H9 (cell line): ENCODE results near the gene TSPAN5. TPM values are rescaled to one million over a fixed set of nuclear protein-coding genes. Genes with fewer than 3 reads are reported as not detected.

Experiments used
- DNase-seq: peaks from one replicate; pipeline ENCODE4 v3.0.0-alpha.2; 2017
- H2AFZ ChIP-seq: one replicate; pipeline ENCODE4 v1.6.1; 2013; ENCODE audit warnings: mild to moderate bottlenecking, low read length, control low read depth, moderate library complexity
- H2AK5ac ChIP-seq: 2 replicates; pipeline ENCODE4 v1.6.1; 2013; ENCODE audit warnings: low read length, control low read depth, mixed read lengths; ENCODE audit not compliant: insufficient read length
- H2BK120ac ChIP-seq: one replicate; pipeline ENCODE4 v1.6.1; 2013; ENCODE audit warnings: low read depth, mild to moderate bottlenecking, low read length, control low read depth, inconsistent platforms; ENCODE audit not compliant: poor library complexity, severe bottlenecking
- H2BK12ac ChIP-seq: 2 replicates; pipeline ENCODE4 v1.6.1; 2013; ENCODE audit warnings: low read length, control low read depth, mixed read lengths, low read depth; ENCODE audit not compliant: insufficient read length
- H2BK15ac ChIP-seq: 2 replicates; pipeline ENCODE4 v1.6.1; 2013; ENCODE audit warnings: low read depth, low read length, control low read depth
- H2BK20ac ChIP-seq: one replicate; pipeline ENCODE4 v1.6.1; 2013; ENCODE audit warnings: low read depth, mild to moderate bottlenecking, low read length, control low read depth, inconsistent platforms; ENCODE audit not compliant: poor library complexity, severe bottlenecking
- H2BK5ac ChIP-seq: 2 replicates; pipeline ENCODE4 v1.6.1; 2013; ENCODE audit warnings: low read length, control low read depth, mixed read lengths; ENCODE audit not compliant: insufficient read length
- H3K14ac ChIP-seq: 2 replicates; pipeline ENCODE4 v1.6.1; 2013; ENCODE audit warnings: low read length, control low read depth; ENCODE audit not compliant: insufficient read depth
- H3K18ac ChIP-seq: 2 replicates; pipeline ENCODE4 v1.6.1; 2013; ENCODE audit warnings: low read depth, mild to moderate bottlenecking, mixed read lengths, low read length, control low read depth; ENCODE audit not compliant: insufficient read length
- H3K23ac ChIP-seq: 2 replicates; pipeline ENCODE4 v1.6.1; 2013; ENCODE audit warnings: low read length, control low read depth, mixed read lengths, low read depth; ENCODE audit not compliant: insufficient read length
- H3K23me2 ChIP-seq: 2 replicates; pipeline ENCODE4 v1.6.1; 2013; ENCODE audit warnings: low read depth, mild to moderate bottlenecking, mixed read lengths, low read length, control low read depth; ENCODE audit not compliant: insufficient read length, poor library complexity, severe bottlenecking
- H3K27ac ChIP-seq: 2 replicates; pipeline ENCODE4 v1.5.1; 2013; ENCODE audit warnings: low read length, control low read depth, mixed read lengths, low read depth; ENCODE audit not compliant: insufficient read length
- H3K27me3 ChIP-seq: 2 replicates; pipeline ENCODE4 v1.6.1; 2013; ENCODE audit warnings: low read length, control low read depth, inconsistent platforms; ENCODE audit not compliant: insufficient read depth
- H3K4ac ChIP-seq: 2 replicates; pipeline ENCODE4 v1.6.1; 2013; ENCODE audit warnings: low read depth, mild to moderate bottlenecking, control low read depth, inconsistent platforms, low read length, moderate library complexity
- H3K4me1 ChIP-seq: 2 replicates; pipeline ENCODE4 v1.6.1; 2013; ENCODE audit warnings: low read length, control low read depth, inconsistent platforms; ENCODE audit not compliant: insufficient read depth
- H3K4me2 ChIP-seq: 2 replicates; pipeline ENCODE4 v1.6.1; 2013; ENCODE audit warnings: low read length, control low read depth, mixed read lengths; ENCODE audit not compliant: insufficient read length, insufficient read depth
- H3K56ac ChIP-seq: 2 replicates; pipeline ENCODE4 v1.6.1; 2013; ENCODE audit warnings: low read depth, mild to moderate bottlenecking, mixed read lengths, low read length, control low read depth; ENCODE audit not compliant: insufficient read length
- H3K79me1 ChIP-seq: 2 replicates; pipeline ENCODE4 v1.6.1; 2013; ENCODE audit warnings: low read depth, mild to moderate bottlenecking, moderate library complexity, low read length, control low read depth, inconsistent platforms; ENCODE audit not compliant: insufficient read depth, poor library complexity, severe bottlenecking
- H3K79me2 ChIP-seq: 2 replicates; pipeline ENCODE4 v1.6.1; 2013; ENCODE audit warnings: low read length, control low read depth, inconsistent platforms; ENCODE audit not compliant: insufficient read depth
- H3K9ac ChIP-seq: 2 replicates; pipeline ENCODE4 v1.6.1; 2013; ENCODE audit warnings: low read length, control low read depth, mixed read lengths; ENCODE audit not compliant: insufficient read length; ENCODE audit errors: extremely low read depth
- H3K9me3 ChIP-seq: one replicate; pipeline ENCODE4 v1.6.1; 2013; ENCODE audit warnings: low read depth, low read length, inconsistent platforms; ENCODE audit not compliant: control insufficient read depth
- H3T11ph ChIP-seq: one replicate; pipeline ENCODE4 v1.6.1; 2013; ENCODE audit warnings: mild to moderate bottlenecking, low read length, control low read depth, inconsistent platforms
- H4K20me1 ChIP-seq: one replicate; pipeline ENCODE4 v1.6.1; 2013; ENCODE audit not compliant: control insufficient read depth, insufficient read length, insufficient read depth
- H4K5ac ChIP-seq: 2 replicates; pipeline ENCODE4 v1.6.1; 2013; ENCODE audit warnings: low read depth, mild to moderate bottlenecking, mixed read lengths, low read length, control low read depth; ENCODE audit not compliant: insufficient read length
- H4K8ac ChIP-seq: replicated peaks from 2 replicates; pipeline ENCODE4 v1.6.1; 2013; ENCODE audit warnings: low read length, control low read depth, mixed read lengths, low read depth; ENCODE audit not compliant: insufficient read length
- H4K91ac ChIP-seq: 2 replicates; pipeline ENCODE4 v1.6.1; 2013; ENCODE audit warnings: low read depth, mild to moderate bottlenecking, moderate library complexity, mixed read lengths, low read length, control low read depth; ENCODE audit not compliant: insufficient read length
- H3K27ac Mint-ChIP-seq, 3 experiments: 2 replicates in 2 of 3; 3 replicates in 1 of 3; pipeline ENCODE4 v1.8.0; 2020 to 2021; ENCODE audit warnings: mixed read lengths in 3 of 3, mild to moderate bottlenecking in 1 of 3, moderate library complexity in 1 of 3
- H3K27me3 Mint-ChIP-seq: 2 replicates; pipeline ENCODE4 v1.8.0; 2021; ENCODE audit warnings: low read depth, mild to moderate bottlenecking, moderate library complexity, mixed read lengths
- H3K36me3 Mint-ChIP-seq, 3 experiments: 2 replicates in 2 of 3; 3 replicates in 1 of 3; pipeline ENCODE4 v1.8.0; 2020 to 2021; ENCODE audit warnings: low read depth in 3 of 3, mixed read lengths in 3 of 3; ENCODE audit not compliant: insufficient read depth in 1 of 3
- H3K4me1 Mint-ChIP-seq, 2 experiments: 2 replicates each; pipeline ENCODE4 v1.8.0; 2020; ENCODE audit warnings: mixed read lengths in 2 of 2
- H3K4me3 Mint-ChIP-seq, 2 experiments: 2 replicates in 1 of 2; 3 replicates in 1 of 2; pipeline ENCODE4 v1.8.0; 2020 to 2021; ENCODE audit warnings: mild to moderate bottlenecking in 2 of 2, mixed read lengths in 2 of 2, moderate library complexity in 1 of 2
- H3K9me3 Mint-ChIP-seq, 2 experiments: 2 replicates in 1 of 2; 3 replicates in 1 of 2; pipeline ENCODE4 v1.8.0; 2020; ENCODE audit warnings: mild to moderate bottlenecking in 2 of 2, mixed read lengths in 2 of 2, moderate library complexity in 1 of 2
- CTCF ChIP-seq: fragments of 200-600 bp; sonication (generic); conservative IDR thresholded peaks from 3 replicates; pipeline ENCODE4 v1.8.0; 2021; ENCODE audit warnings: antibody characterized with exemption, mild to moderate bottlenecking
- WGBS: extraction: QIAGEN DNeasy Blood & Tissue Kit; methylation state at CpG from one replicate; pipeline ENCODE4 v1.1.7; 2013; ENCODE audit warnings: missing lambda C conversion rate, low lambda C conversion rate, mixed read lengths; ENCODE audit not compliant: insufficient read length; ENCODE audit errors: extremely low coverage; 5-methylcytosine and 5-hydroxymethylcytosine counted together
- total RNA-seq: library from RNA; stranded (reverse); gene quantifications from 2 replicates; pipeline ENCODE4 v1.2.1, GENCODE V29; 2021

The TSPAN5 gene
- total RNA-seq, 1 experiment from 2014 or later, result 7.0 TPM

- Histone ChIP-seq H2AK5ac (no peak overlapping the region), H3K79me2 (no peaks in the 10 kb centered on the region; the same call in 1 of the 2 replicates), H2AFZ (no peak overlapping the region)
These were observed 72.0 kb downstream of the TSPAN5 start for GRCh38 chr4:98586291-98586961.

More at GRCh38 chr4:98586291-98586961, 72.0 kb downstream of the TSPAN5 start:
- H2BK120ac ChIP-seq, result no peak overlapping the region
- WGBS, result no CpG with 5 or more reads among the region's 5 CpGs
- no peak overlapping the region for H3K27ac ChIP-seq
- H2BK5ac ChIP-seq, result no peak overlapping the region
- H3K18ac ChIP-seq, result no peak overlapping the region
- no peaks in the 10 kb centered on the region; a peak in 1 of 7 replicates for H3K36me3 Mint-ChIP-seq
- peaks cover 3% of the 10 kb centered on the region; the same call in 1 of the 2 replicates for H3K4me1 ChIP-seq
- no peak for DNase-seq
- peaks cover 19 to 37% of the 10 kb centered on the region in 2 experiments for H3K4me1 Mint-ChIP-seq
- no peak overlapping the region for H2BK15ac ChIP-seq
- TF ChIP-seq CTCF, result no peak
- H4K91ac ChIP-seq, result no peak overlapping the region
- H3K9ac ChIP-seq, result no peak overlapping the region
- no peak overlapping the region for H3K23ac ChIP-seq
- H3K27me3 Mint-ChIP-seq, result no peaks in the 10 kb centered on the region
- H4K8ac ChIP-seq, result no peak overlapping the region
- no peaks in the 10 kb centered on the region for H3K9me3 ChIP-seq
- no peaks in the 10 kb centered on the region for H3K9me3 Mint-ChIP-seq
- no peaks in the 10 kb centered on the region for H4K20me1 ChIP-seq
- no peaks in the 10 kb centered on the region; the same call in 1 of the 2 replicates for H3K27me3 ChIP-seq
- H3K23me2 ChIP-seq, result no peaks in the 10 kb centered on the region
- H2BK12ac ChIP-seq, result no peak overlapping the region
- H3T11ph ChIP-seq, result no peak overlapping the region
- H4K5ac ChIP-seq, result no peak overlapping the region
- H2BK20ac ChIP-seq, result no peak overlapping the region
- H3K4ac ChIP-seq, result no peak overlapping the region
- H3K4me3 Mint-ChIP-seq, result no peak overlapping the region
- no peak overlapping the region for H3K56ac ChIP-seq
- H3K79me1 ChIP-seq, result no peaks in the 10 kb centered on the region
- no peak overlapping the region; the same call in 1 of the 2 replicates for H3K14ac ChIP-seq
- peak overlapping the region in 1 of 3 experiments; percentile 60; a peak in 1 of 7 replicates for H3K27ac Mint-ChIP-seq
- no peak overlapping the region for H3K4me2 ChIP-seq
